ENCODE results near the gene ADAMTSL5. TPM values are rescaled to one million over a fixed set of nuclear protein-coding genes. Genes with fewer than 3 reads are reported as not detected.
A peak's percentile ranks its signal among the peaks of the same experiment; 100 is the strongest.

Gene ADAMTSL5
- total and polyA plus RNA-seq, 2 of the 13 experiments (the other 11 are each of a cell fraction or from before 2014, with no cell fraction given): 0.60 to 2.7 TPM

GRCh38 chr19:1468274-1468820, 44.5 kb downstream of the ADAMTSL5 start (continued):
- TF ChIP-seq, protein P1, sequence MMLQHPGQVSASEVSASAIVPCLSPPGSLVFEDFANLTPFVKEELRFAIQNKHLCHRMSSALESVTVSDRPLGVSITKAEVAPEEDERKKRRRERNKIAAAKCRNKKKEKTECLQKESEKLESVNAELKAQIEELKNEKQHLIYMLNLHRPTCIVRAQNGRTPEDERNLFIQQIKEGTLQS (CRISPR knock-in tag; IDR thresholded peaks at IDR 0.05): no peak
- TF ChIP-seq GFI1 (CRISPR knock-in tag; IDR thresholded peaks at IDR 0.05; ENCODE audit: borderline replicate concordance) (no peak), IRF2 (CRISPR knock-in tag; IDR thresholded peaks at IDR 0.05) (0 out of 2 replicates have a peak, but pooled peaks have one; percentile 4), SOX13 (IDR thresholded peaks at IDR 0.05) (no peak), SOX13 (CRISPR knock-in tag; conservative IDR thresholded peaks at IDR 0.05 in 1 of 2, IDR thresholded peaks at IDR 0.05 in 1 of 2) (no peak)

DNA sequence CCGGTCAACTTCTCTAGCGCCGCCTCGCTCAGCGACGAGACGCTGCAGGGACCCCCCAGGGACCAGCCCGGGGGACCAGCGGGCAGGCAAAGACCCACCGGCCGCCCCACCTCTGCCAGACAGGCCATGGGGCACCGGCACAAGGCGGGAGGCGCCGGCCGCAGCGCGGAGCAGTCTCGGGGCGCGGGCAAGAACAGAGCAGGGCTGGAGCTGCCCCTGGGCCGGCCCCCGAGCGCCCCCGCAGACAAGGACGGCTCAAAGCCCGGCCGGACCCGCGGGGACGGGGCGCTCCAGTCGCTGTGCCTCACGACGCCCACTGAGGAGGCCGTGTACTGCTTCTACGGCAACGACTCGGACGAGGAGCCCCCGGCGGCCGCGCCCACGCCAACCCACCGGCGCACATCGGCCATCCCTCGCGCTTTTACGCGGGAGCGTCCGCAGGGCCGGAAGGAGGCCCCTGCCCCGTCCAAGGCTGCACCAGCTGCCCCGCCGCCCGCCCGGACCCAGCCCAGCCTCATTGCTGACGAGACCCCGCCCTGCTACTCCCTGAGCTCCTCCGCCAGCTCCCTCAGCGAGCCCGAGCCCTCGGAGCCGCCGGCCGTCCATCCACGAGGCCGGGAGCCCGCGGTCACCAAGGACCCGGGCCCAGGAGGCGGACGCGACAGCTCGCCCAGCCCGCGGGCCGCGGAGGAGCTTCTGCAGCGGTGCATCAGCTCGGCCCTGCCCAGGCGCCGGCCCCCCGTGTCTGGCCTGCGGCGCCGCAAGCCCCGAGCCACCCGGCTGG, 45.1 kb downstream of the ADAMTSL5 start:
- Histone ChIP-seq H3K4me3 (replicated peaks in 1 of 3; ENCODE audit: insufficient read depth in 1 of 3, low read depth in 2 of 3, low read length in 3 of 3) (no peak overlapping the region), H3K9ac (ENCODE audit: insufficient read depth, low read depth, low read length) (no peak overlapping the region), H2AFZ (ENCODE audit: low read length) (no peak overlapping the region), H3K27ac (ENCODE audit: extremely low read length, insufficient read depth, low read length) (no peak overlapping the region), H3K36me3 (replicated peaks in 1 of 2; ENCODE audit: control insufficient read depth in 1 of 2, insufficient read depth in 2 of 2, low read length in 2 of 2) (no peaks in the 10 kb centered on the region), H3K9me3 (ENCODE audit: low read length) (no peaks in the 10 kb centered on the region), H3K4me2 (ENCODE audit: low read depth, low read length) (peak overlapping the region; percentile 76; the same call in 1 of the 2 replicates), H3K27me3 (ENCODE audit: control insufficient read depth in 1 of 2, insufficient read depth in 2 of 2, low read length in 2 of 2) (no peaks in the 10 kb centered on the region), H3K79me2 (ENCODE audit: insufficient read depth, low read length) (no peaks in the 10 kb centered on the region), H3K4me1 (ENCODE audit: insufficient read depth, low read length) (peaks cover 25% of the 10 kb centered on the region), H4K20me1 (ENCODE audit: insufficient read depth, low read length) (peaks cover 12% of the 10 kb centered on the region)
- DNase-seq (ENCODE audit: low spot score) (no peak), ATAC-seq (no peak), FAIRE-seq (no peak)
- TF ChIP-seq RFX3 (CRISPR knock-in tag; IDR thresholded peaks at IDR 0.05) (no peak), RBFOX2 (IDR thresholded peaks at IDR 0.05; ENCODE audit: low read depth, low read length) (0 out of 2 replicates have a peak, but pooled peaks have one; percentile 5)
- WGBS (ENCODE audit: low lambda C conversion rate): 96% methylated on average over 57 of the region's 92 CpGs
- ChIA-PET CTCF (ENCODE audit: low intra/inter-chr PET ratio, low total read pairs) (no interaction called here), POLR2A (no interaction called here)
- intact Hi-C loops (cut with micrococcal nuclease; ENCODE audit: unreplicated experiment) (no loop called here), in situ Hi-C loops (cut with HindIII; ENCODE audit: extremely low pct_ligation_motif_present, low pct_unique_long_range_greater_than_20kb) (no loop called here)
- BruUV-seq (replicated peaks): no TSS peak

All from HepG2 (cell line).